NCI-H128 (cell line): ENCODE measurements around the gene GPR52.
"Not testable (repeated sequence)": the region's sequence is repeated elsewhere in the genome, so short reads cannot be mapped to it uniquely, and the experiment has no call there.

Experiments used
- DNase-seq: peaks from one replicate; lab custom pipeline; 2025; ENCODE audit not compliant: unreplicated experiment; lab: John Stamatoyannopoulos, UW

GPR52 gene

DNA sequence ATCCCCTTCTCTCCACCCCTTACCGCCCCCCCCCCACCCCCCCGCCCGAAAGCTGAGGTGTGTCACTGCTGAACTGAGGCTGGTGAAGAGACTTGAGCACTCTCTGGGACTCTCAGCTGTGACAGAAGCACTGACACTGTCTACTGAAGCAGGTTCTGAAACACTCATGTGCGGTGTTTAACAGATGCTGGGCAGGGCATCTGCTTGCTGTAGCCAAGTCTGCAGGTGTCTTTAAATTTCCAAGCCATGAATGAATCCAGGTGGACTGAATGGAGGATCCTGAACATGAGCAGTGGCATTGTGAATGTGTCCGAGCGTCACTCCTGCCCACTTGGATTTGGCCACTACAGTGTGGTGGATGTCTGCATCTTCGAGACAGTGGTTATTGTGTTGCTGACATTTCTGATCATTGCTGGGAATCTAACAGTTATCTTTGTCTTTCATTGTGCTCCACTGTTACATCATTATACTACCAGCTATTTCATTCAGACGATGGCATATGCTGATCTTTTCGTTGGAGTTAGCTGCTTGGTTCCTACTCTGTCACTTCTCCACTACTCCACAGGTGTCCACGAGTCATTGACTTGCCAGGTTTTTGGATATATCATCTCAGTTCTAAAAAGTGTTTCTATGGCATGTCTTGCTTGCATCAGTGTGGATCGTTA lies at the start of gene GPR52:
GPR52 (plus strand) TSS at position 99 of the 665 bp plus-strand sequence; CDS start at position 247, 148 bp downstream.
- no peak for DNase-seq

- no peak for DNase-seq
Measured at GRCh38 chr1:174398246-174398645, 49.5 kb upstream of the GPR52 start.

- DNase-seq = no peak
Measured at GRCh38 chr1:174399211-174399610, 48.6 kb upstream of the GPR52 start.

GRCh38 chr1:174401075-174401474 lies 46.7 kb upstream of the GPR52 start:
- DNase-seq = no peak

- no peak for DNase-seq
Measured at GRCh38 chr1:174405219-174405618, 42.5 kb upstream of the GPR52 start.

DNA sequence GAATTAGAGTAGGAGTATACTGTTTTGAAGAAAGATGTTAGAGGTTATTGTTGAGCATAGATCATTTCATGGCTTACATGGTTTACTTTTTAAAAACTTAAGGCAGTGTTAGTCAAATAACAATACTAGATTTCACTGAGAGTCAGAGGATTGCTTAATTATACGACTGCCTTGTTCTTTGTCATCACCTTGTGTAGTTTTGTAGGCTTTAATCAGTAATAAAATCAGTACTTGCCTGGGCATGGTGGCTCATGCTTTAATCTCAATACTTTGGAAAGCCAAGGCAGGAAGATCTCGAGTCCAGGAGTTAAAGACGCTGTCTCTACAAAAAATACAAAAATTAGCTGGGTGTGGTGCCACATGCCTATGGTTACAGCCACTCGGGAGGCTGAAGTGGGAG lies 41.3 kb upstream of the GPR52 start:
- DNase-seq = no peak

DNA sequence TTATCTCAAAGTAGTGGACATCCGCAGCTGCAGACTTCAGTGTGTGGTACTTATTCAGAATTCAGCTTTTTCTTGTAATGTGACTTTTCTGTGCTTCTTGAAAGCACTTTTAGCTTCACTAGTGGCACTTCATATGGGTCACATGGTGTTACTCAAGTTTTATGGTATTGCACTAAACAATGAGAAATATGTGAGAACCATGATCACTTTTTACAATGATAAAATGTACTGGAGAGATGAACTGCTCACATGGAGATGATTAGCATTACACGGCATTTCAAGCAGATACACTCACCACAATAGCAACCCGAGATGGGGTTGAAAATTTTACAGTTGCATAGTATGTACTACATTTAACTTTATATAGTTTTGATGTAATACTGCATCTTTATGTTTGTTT lies 40.1 kb upstream of the GPR52 start:
- DNase-seq = no peak

- DNase-seq = no peak
Measured at GRCh38 chr1:174408146-174408545, 39.6 kb upstream of the GPR52 start.

DNA sequence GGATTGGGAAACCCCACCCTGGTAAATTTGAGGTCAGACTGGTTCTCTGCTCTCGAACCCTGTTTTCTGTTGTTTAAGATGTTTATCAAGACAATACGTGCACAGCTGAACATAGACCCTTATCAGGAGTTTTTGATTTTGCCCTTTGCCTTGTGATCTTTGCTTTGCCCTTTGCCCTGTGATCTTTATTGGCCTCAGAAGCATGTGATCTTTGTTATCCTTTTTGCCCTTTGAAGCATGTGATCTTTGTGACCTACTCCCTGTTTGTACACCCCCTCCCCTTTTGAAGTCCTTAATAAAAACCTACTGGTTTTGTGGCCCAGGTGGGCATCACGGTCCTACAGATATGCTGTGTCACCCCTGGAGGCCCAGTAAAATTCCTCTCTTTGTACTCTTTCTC lies 38.0 kb upstream of the GPR52 start:
- not testable (repeated sequence) for DNase-seq

GRCh38 chr1:174413632-174414031 lies 34.1 kb upstream of the GPR52 start:
- no peak for DNase-seq

DNA sequence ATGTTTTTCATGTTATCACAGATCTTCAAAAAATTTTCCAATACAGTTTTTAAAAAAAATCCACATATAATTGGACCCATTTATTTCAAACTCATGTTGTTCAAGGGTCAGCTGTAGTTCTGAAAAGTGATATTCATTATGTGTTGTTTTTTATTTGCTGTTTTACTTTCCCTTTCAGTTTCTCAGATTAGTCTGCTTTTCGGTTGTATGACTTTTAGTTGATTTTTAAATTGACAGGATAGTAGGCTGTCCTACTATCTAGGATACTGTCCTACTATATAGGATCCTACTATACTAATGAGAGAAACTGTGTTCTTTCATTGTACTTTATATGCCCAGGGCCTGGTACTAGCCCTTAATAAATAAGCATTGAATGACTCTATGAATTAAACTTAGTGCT lies 33.6 kb upstream of the GPR52 start:
- no peak for DNase-seq

- no peak for DNase-seq
Measured at GRCh38 chr1:174415506-174415905, 32.3 kb upstream of the GPR52 start.

- DNase-seq = no peak
Measured at GRCh38 chr1:174417921-174418320, 29.8 kb upstream of the GPR52 start.

- no peak for DNase-seq
Measured at GRCh38 chr1:174425121-174425520, 22.6 kb upstream of the GPR52 start.

DNA sequence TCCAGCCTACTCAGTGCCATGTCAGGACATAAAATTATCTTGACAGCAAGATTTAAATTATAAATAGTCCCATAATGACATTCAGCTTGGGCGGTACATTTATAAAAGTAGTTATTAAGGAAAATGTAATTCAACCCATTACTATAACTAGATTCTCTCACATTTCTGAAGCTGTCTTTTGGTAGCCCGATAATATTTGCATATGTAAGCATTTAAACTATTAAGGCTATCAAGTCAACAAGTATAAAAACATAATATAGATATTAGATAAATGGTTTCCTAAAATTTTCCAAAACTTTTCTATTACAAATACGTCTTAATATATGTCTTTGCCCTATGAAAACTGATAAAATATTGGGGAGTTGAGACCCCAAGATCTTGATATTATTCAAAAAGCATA lies 21.6 kb upstream of the GPR52 start:
- DNase-seq = no peak

DNA sequence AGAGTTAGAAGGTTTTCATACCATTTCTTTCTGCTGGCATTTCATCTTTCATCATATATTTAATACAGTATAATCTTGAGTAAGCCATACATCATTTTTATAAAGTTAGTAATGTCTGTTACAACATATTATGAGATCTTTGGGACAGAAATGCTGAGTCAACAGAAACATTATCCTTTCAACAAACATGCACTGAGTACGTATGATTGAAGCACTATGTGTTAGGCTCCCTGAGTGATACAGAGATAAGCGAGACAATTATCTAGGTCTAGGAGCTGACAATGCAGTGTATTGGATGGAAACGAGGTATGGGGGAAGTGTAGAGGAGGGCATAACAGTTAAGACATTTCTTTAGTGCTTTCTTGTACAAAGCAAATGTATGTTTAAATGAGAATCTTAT lies 19.7 kb upstream of the GPR52 start:
- DNase-seq = no peak

DNA sequence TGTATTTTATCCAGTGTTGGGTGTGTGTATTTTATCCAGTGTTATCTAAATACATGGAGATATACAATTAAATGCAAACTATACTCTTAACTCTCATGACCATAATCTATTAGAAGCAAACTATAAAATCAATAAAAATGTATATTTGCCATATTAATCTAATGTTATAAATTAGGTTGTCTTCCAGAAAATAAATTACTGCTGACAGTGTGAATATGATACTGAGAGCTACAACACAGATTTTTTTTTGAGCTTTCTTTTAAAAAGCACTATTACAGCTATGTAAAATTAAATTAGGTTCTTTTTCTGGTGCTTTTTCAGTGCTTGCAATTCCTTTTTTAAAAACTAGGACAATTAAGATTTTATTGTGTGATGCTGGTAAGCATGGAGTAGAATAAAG lies 19.0 kb upstream of the GPR52 start:
- DNase-seq = no peak

- no peak for DNase-seq
Measured at GRCh38 chr1:174433451-174433850, 14.3 kb upstream of the GPR52 start.

GRCh38 chr1:174445351-174445750 lies 2.4 kb upstream of the GPR52 start:
- DNase-seq = no peak

DNA sequence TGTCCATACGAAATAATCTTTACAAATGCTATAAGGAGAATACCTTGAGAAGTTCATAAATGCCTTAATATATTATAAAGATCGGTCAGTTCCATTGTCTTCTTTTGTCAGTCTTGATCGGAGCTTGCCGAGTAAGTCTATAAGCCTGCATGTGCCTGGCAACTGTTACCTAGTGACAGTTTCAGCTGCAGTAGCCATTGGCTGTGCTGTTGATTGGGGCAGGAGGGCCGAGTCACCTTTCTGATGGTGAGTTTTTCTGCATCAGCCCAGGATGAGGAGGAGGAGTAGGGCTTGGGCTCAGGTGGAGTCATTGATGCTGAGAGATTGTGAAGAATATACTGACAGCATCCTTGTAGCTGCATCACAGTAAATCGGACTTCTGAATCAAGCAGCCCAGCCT lies 1.9 kb upstream of the GPR52 start:
- no peak for DNase-seq

- no peak for DNase-seq
Measured at GRCh38 chr1:174448531-174448883, 743 bp downstream of the GPR52 start.

- DNase-seq = no peak
Measured at GRCh38 chr1:174448974-174449373, 1.2 kb downstream of the GPR52 start.

- no peak for DNase-seq
Measured at GRCh38 chr1:174451408-174451807, 3.6 kb downstream of the GPR52 start.

DNA sequence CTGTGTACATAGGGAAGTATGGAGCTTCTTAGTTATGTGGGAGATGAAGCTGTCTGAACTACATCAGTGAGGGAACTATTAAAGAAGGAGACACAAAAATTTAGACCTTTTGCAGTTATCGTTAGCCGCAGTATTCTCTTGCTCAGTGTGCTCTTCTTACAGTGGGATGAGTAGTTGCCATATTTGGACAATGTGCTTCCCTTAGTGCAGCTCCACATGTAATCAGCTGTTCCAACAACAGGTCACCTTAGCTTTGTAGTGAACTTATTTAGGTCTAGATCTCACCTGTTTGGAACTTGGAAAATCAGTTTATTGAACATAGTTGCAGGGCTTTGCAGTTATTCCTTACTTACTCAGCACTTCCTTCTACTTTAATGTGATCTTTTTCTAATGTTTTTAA lies 18.1 kb downstream of the GPR52 start:
- DNase-seq = no peak
